GM21825 (cell line): ENCODE measurements around the gene HLA-B.

ENCODE experiments used
- ATAC-seq: cut with Tn5 transposase; IDR thresholded peaks from one replicate; pipeline ENCODE4 v1.9.1; 2021; ENCODE audit warnings: mild to moderate bottlenecking, moderate library complexity; ENCODE audit not compliant: unreplicated experiment

Gene HLA-B

GRCh38 chr6:31308050-31308844 lies 48.7 kb downstream of the HLA-B start:
- no peak for ATAC-seq

- ATAC-seq, result no peak
Measured at GRCh38 chr6:31307669-31308049, 49.3 kb downstream of the HLA-B start.

- ATAC-seq, result no peak
Measured at GRCh38 chr6:31305703-31306219, 51.2 kb downstream of the HLA-B start.

GRCh38 chr6:31304683-31305082 lies 52.3 kb downstream of the HLA-B start:
- ATAC-seq, result no peak
